HT1080 (cell line): ENCODE measurements around the gene PBRM1. TPM values are rescaled to one million over a fixed set of nuclear protein-coding genes. Genes with fewer than 3 reads are reported as not detected.
"Not testable (repeated sequence)": the region's sequence is repeated elsewhere in the genome, so short reads cannot be mapped to it uniquely, and the experiment has no call there.

Experiments used
- DNase-seq: peaks from one replicate; pipeline ENCODE4 v3.0.0-alpha.2; 2015; ENCODE audit warnings: low read depth
- polyA plus RNA-seq, 2 experiments: library from polyadenylated mRNA; depleted of rRNA; stranded (reverse); fragments of >200 nt; gene quantifications; 2 replicates each; pipeline ENCODE4 v1.2.3, GENCODE V29; 2015
- total RNA-seq: library from RNA; depleted of rRNA; stranded (reverse); fragments of >200 nt; shearing (Covaris generic); gene quantifications from 2 replicates; pipeline ENCODE4 v1.2.3, GENCODE V29; 2014; rRNA removed

The PBRM1 gene
- total RNA-seq = 33.9 and 40.8 TPM in 2 replicates
- 17.3 and 23.0 TPM in 2 replicates for polyA plus RNA-seq (2015; cell fraction: cytosol; rRNA removed)
- polyA plus RNA-seq (2015; cell fraction: nucleus; rRNA removed) = 45.3 and 47.3 TPM in 2 replicates

DNA sequence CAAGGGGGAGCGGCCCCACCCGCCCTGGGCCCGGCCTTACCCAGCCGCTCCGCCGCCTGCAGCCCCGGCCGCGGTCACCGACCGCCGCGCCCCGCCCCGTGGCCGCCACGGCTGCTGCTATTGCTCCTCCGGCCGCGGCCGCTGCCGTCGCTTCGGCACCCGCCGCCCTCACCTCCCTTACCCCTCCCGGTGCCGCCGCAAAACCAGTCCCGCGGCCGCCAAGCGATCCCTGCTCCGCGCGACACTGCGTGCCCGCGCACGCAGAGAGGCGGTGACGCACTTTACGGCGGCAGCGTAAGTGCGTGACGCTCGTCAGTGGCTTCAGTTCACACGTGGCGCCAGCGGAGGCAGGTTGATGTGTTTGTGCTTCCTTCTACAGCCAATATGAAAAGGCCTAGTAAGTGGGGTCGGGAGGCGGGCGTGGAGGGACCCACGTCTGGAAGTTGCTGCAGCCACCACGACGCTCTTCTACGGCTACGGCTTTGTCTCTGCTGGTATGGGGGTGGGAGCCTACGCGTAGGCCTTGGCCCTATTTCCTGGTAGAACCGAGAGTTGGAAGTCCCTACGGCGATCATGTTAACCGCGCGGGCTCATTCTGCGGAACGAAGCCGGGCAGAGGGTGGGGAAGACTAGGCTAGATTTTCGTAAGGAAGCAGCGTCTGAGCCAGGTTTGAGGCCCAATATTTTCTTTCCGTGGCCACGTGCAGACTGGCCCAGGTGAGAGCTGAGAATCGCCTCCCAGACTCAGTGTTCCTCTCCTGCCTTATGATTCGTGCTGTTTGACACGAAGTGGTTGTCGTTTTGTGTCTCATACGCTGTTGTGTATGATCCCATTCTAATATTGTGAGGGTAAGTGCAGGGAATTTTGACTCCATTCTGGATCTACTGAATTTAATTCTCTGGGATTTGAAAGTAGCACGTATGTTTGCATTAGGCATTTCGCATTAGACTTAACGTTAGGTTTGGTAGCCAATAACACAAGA, at the start of gene PBRM1, which contains the start of gene GNL3:
TSS of gene PBRM1 (minus strand) at position 205 of the 983 bp plus-strand sequence.
TSS of gene GNL3 (plus strand) at position 324 of the 983 bp plus-strand sequence. CDS start at position 385, 61 bp downstream.
- peak; percentile 93 for DNase-seq

DNA sequence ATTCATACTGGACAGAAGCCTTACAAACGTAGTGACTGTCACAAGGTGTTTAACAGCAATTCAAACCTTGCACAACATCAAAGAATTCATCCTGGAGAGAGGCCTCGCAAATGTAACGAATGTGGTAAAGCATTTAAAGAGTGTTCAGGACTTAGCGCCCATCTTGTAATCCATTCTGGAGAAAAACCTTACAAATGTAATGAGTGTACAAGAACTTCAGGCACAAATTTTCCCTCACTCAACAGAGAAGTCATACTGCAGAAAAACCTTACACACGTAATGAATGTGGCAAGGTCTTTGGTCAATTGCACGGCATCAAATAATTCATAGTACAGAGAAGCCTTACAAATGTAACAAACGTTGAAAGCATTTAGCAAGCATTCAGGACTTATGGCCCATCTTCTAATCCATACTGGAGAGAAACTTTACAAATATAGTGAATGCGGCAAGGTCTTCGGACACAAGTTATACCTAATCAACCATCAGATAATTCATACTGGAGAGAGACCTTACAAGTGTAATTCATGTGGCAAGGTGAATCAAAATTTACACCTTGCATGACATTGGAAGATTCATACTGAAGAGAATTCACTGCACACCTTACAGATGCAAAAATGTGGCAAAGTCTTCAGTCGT, 47.7 kb upstream of the PBRM1 start:
- no peak for DNase-seq

DNA sequence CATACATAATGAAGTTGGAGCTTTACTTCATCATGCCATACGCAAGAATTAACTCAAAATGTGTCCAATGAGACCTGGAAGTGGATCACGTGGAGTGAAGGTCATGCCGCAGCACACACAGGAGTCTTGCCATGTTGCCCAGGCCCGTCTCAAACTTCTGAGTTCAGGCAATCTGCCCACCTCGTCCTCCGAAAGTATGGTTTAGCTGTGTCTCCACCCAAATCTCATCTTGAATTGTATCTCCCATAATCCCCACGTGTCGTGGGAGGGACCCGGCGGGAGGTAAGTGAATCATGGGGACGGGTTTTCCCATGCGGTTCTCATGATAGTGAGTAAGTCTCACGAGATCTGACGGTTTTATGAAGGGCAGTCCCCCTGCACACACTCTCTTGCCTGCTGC, 45.9 kb upstream of the PBRM1 start:
- no peak for DNase-seq

GRCh38 chr3:52730681-52731080, 45.0 kb upstream of the PBRM1 start:
- no peak for DNase-seq

DNA sequence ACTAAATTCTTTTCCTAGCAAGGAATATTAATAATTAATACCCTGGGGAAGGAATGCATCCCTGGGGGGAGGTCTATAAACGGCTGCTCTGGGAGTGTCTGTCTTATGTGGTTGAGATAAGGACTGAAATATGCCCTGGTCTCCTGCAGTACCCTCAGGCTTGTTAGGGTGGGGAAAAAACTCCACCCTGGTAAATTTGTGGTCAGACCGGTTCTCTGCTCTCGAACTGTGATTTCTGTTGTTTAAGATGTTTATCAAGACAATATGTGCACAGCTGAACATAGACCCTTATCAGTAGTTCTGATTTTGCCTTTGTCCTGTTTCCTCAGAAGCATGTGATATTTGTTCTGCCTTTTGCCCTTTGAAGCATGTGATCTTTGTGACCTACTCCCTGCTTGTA, 43.0 kb upstream of the PBRM1 start:
- not testable (repeated sequence) for DNase-seq

DNA sequence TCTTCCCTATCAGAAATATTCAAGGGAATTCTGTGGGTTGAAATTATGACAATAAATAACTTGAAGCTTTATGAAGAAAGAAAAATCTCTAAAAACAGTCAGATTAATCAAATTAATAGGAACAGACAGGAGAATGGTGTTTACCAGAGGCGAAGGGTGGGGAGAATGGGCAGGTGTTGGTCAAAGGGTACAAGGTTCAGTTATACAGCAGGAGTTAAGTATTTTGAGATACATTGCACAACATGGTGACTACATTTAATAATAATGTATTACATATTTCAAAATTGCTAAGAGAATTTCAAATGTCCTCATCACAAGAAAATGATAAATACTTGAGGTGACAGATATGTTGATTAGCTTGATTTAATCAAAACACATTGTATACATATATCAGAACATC, 38.8 kb upstream of the PBRM1 start:
- no peak for DNase-seq

GRCh38 chr3:52723935-52724334, 38.2 kb upstream of the PBRM1 start:
- DNase-seq = no peak

GRCh38 chr3:52722491-52722890, 36.8 kb upstream of the PBRM1 start:
- DNase-seq = no peak

GRCh38 chr3:52721730-52722008, 36.0 kb upstream of the PBRM1 start:
- DNase-seq = no peak

DNA sequence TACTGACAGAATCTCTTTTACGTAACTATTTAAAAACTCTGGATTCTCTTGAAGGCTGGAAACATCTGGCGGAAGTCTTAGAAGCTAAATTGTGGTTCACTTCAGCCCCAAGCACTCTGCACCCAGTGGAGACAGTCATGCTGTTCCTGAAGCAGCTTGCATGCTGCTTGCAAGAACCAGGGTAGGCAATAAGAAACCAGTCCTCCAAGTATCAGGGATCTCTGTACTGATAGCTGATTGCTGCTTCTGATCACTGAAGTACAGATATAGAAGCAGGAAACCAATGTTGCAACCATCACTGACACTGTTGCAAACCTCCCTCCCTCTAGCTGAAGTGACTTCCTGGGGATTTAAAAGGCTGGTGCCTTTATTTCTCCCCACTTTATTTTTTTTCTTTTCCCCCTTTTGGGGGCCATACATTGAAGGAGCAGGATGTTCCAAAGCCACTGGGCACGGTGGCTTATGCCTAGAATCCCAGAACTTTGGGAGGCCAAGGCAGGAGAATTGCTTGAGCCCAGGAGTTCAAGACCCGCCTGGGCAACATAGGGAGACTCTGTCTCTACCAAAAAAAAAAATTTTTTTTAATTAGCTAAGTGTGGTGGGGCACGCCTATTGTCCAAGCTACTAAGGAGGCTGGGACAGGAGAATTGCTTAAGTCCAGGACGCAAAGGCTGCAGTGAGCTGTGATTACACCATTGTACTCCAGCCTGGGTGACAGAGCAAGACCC, 35.5 kb upstream of the PBRM1 start:
- DNase-seq = no peak

- DNase-seq = no peak
These were observed 33.9 kb upstream of the PBRM1 start for GRCh38 chr3:52719618-52720017.

DNA sequence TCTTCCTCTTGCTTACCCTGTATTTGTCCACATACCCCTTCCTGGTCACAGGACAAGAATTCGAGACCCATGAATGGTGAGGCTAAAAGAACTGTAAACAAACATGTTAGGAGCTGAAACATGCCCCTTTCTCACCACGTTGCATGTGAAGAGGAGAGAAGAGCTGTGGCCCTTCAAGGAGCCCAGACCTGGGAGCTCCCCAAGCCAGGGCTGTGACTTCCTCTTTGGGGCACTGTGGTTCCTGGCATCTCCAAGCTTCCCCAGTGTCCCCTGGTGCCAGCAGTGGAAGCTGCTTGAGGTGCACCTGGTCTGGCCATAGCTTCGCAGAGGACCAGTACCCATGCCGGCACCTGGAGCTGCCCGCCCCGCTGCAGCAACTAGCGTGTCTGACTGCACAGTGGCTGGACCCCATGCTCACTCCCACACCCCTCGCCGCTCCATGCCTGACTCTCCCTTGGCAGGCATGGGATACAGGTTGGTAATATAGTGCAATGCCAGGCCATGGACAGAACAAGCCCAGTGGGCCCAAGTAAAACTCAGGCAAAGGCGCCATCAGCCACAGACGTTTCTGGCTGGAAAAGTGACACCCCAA, 30.1 kb upstream of the PBRM1 start:
- DNase-seq = no peak

- DNase-seq = no peak
These were observed 28.9 kb upstream of the PBRM1 start for GRCh38 chr3:52714335-52715302.

- no peak for DNase-seq
These were observed 26.8 kb upstream of the PBRM1 start for GRCh38 chr3:52712291-52713212.

DNA sequence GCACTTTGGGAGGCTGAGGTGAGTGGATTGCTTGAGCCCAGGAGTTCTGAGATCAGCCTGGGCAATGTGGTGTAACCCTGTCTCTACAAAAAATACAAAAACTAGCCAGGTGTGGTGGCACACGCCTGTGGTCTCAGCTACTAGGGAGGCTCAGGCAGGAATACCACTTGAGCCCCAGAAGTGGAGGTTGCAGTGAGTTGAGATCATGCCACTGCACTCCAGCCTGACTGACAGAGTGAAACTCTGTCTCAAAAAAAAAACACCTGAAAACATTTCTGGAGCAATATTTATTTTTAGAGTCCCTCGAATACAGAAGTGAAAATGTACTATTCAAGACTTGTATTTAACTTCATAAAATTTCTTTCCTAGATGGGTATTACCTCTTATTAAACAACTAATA, 24.8 kb upstream of the PBRM1 start:
- DNase-seq = no peak

DNA sequence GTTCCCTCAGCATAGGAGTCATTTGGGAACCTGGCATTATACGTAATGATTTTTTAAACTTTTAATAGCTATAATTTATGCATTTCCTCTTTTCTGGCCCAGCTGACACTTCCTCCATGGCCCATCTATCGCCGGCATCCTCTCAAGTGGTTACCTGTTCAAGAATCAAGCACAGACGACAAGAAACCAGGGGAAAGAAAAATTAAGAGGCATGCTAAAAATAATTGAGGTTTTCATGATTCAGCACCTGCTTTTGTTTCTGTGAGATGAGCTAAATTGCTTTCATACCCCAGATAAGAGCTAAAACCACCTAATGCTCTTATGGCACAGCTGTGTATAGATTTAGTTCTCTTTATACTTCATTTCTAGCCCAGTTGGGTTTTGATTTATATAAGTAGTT, 21.9 kb upstream of the PBRM1 start:
- DNase-seq = no peak

DNA sequence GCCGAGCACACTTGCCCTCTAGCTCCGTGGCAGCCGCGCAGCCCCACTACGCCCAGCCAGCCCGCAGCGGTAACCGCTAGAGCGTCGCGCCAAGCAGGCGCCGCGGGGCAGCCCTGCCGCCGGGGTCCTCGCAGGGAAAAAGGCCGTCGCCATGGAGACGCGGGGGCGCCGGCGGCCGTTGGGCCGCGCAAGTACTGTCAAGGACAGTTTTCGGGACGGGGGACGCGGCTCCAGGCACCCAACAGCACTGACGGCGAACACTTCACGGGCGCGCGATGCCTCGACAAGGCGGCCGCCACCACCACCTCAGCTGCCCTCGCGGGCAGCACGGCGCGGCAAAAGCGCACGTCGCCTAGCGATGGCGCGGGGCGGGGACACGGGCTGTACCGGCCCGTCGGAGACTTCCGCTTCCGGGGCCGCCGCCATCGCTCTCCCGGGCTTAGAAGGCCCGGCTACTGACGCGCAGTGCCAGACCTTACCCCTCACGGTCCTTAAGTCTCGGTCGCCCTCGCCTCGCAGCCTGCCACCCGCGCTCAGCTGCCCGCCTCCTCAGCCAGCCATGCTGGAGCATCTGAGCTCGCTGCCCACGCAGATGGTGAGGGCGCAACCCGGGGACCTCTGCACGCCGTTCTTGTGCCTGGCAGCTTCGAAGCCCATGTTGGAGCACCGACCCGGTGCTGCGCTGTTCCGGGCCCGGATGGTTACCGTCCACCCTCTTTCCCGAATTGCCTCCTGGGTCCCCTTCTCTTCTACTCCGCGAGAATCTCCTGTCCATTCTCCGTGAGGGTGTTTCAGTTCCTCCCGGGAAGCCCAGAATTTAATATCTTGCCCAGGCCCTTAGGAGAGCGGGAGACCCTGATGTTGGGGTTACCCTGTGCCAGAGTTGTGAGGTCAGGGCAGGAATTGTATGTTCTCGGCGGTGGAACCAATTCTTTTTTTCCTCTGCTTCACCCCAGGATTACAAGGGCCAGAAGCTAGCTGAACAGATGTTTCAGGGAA, 20.3 kb upstream of the PBRM1 start, which contains the start of the genes GLT8D1 and SPCS1:
TSS of gene GLT8D1 (minus strand) at position 104 of the 999 bp plus-strand sequence. CDS start 5,331 bp downstream, outside the sequence.
TSS of gene SPCS1 (plus strand) at position 419 of the 999 bp plus-strand sequence. CDS start at position 560, 141 bp downstream.
- DNase-seq = peak; percentile 83

DNA sequence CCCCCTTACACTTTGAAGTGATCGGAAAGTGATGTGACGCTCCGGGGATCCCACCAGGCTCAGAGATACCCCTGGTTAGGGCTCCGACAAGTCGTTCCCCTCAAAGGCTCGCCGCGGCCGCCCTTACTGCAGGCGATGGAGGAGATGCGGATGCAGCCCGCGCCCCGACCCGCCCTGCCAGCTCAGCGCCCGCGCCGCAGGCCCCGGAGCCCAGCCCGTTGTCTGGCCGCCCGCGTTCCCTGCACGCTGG, 19.6 kb upstream of the PBRM1 start:
- DNase-seq = no peak
